ENCODE measurements around the gene GPR143.

GRCh38 chrX:9728261-9728660 is 37.4 kb downstream of the GPR143 start:
- TF ChIP-seq CTCF (IDR thresholded peaks at IDR 0.05; ENCODE audit: low read depth, low read length, missing input control) (no peak), MAX (IDR thresholded peaks at IDR 0.05) (no peak), FOXA1 (IDR thresholded peaks at IDR 0.05) (no peak), RAD21 (IDR thresholded peaks at IDR 0.05) (no peak), ZBTB33 (IDR thresholded peaks at IDR 0.05) (no peak)
